DND-41 (cell line): ENCODE measurements around the gene CYP39A1.

Experiments
- ATAC-seq: fragments of 200-7000 bp; cut with Tn5 transposase; 3 replicates; pipeline ENCODE4 v1.9.1; 2021; ENCODE audit warnings: low read depth; ENCODE audit not compliant: insufficient read depth
- DNase-seq: peaks from one replicate; pipeline ENCODE4 v3.0.0-alpha.2; 2020
- H2AFZ ChIP-seq: 2 replicates; pipeline ENCODE4 v1.6.0; 2012; ENCODE audit warnings: low read depth, low read length
- H3K27ac ChIP-seq: 2 replicates; pipeline ENCODE4 v1.5.1; 2012; ENCODE audit warnings: low read length, inconsistent platforms
- H3K27me3 ChIP-seq: fragments of 200-600 bp; sonication (generic); 2 replicates; pipeline ENCODE4 v1.6.0; 2012; ENCODE audit warnings: low read length, mild to moderate bottlenecking, inconsistent platforms; ENCODE audit not compliant: insufficient read depth, poor library complexity
- H3K36me3 ChIP-seq: 2 replicates; pipeline ENCODE4 v1.5.1; 2012; ENCODE audit warnings: low read length, inconsistent platforms; ENCODE audit not compliant: insufficient read depth
- H3K4me1 ChIP-seq: 2 replicates; pipeline ENCODE4 v1.5.1; 2012; ENCODE audit warnings: mild to moderate bottlenecking, low read length; ENCODE audit not compliant: insufficient read depth
- H3K4me2 ChIP-seq: 2 replicates; pipeline ENCODE4 v1.6.0; 2012; ENCODE audit warnings: mild to moderate bottlenecking, moderate library complexity, low read length, inconsistent platforms; ENCODE audit not compliant: insufficient read depth
- H3K4me3 ChIP-seq, 2 experiments: fragments of 200-600 bp in 1 of 2; shearing (Covaris generic) in 1 of 2; 2 replicates each; pipeline ENCODE4 v1.5.1; 2012 to 2016; ENCODE audit warnings: inconsistent platforms in 2 of 2, low read length in 2 of 2, mild to moderate bottlenecking in 2 of 2, low read depth in 1 of 2, moderate library complexity in 1 of 2
- H3K79me2 ChIP-seq: 2 replicates; pipeline ENCODE4 v1.6.0; 2012; ENCODE audit warnings: low read length, inconsistent platforms; ENCODE audit not compliant: insufficient read depth
- H3K9ac ChIP-seq: 2 replicates; pipeline ENCODE4 v1.6.0; 2012; ENCODE audit warnings: low read depth, mild to moderate bottlenecking, inconsistent platforms, low read length, moderate library complexity
- H3K9me3 ChIP-seq: 2 replicates; pipeline ENCODE4 v1.5.1; 2012; ENCODE audit warnings: low read length, moderate library complexity, mild to moderate bottlenecking, inconsistent platforms; ENCODE audit not compliant: insufficient read depth, severe bottlenecking
- H4K20me1 ChIP-seq: 2 replicates; pipeline ENCODE4 v1.6.0; 2012; ENCODE audit warnings: low read length; ENCODE audit not compliant: insufficient read depth
- EZH2 ChIP-seq: IDR thresholded peaks from 3 replicates; pipeline ENCODE4 v1.6.1; 2012; ENCODE audit warnings: borderline replicate concordance, low read depth, mild to moderate bottlenecking, moderate library complexity, low read length, inconsistent platforms; ENCODE audit not compliant: severe bottlenecking
- TF ChIP-seq, protein P1 (sequence below): IDR thresholded peaks from 2 replicates; pipeline ENCODE4 v1.5.1; 2012; ENCODE audit warnings: borderline replicate concordance, low read length, moderate library complexity, mild to moderate bottlenecking; ENCODE audit not compliant: poor library complexity, severe bottlenecking; ENCODE audit errors: extremely low read depth

The CYP39A1 gene

DNA sequence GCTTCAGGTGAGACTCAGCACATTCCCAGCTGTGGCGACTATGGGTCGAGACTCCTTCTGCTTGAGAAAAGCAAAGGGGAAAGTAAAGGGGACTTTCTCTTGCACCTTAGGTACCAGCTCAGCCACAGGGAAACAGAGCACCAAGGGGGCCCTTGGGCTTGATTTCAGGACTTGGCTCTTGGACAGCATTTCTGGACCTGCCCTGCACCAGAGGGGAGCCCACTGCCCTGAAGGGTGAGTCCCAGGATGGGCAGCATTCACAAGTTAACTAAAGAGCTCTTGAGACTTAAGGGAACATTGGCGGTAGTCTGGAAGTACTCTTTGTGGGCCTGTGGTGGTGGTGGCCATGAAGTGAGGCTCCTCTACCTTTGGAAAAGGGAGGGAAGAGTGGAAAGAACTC is 111.1 kb downstream of the CYP39A1 start:
- H4K20me1 ChIP-seq: no peaks in the 10 kb centered on the region
- H3K27ac ChIP-seq: no peak overlapping the region
- no peak overlapping the region for H3K9ac ChIP-seq
- TF ChIP-seq EZH2: no peak
- TF ChIP-seq, protein P1, sequence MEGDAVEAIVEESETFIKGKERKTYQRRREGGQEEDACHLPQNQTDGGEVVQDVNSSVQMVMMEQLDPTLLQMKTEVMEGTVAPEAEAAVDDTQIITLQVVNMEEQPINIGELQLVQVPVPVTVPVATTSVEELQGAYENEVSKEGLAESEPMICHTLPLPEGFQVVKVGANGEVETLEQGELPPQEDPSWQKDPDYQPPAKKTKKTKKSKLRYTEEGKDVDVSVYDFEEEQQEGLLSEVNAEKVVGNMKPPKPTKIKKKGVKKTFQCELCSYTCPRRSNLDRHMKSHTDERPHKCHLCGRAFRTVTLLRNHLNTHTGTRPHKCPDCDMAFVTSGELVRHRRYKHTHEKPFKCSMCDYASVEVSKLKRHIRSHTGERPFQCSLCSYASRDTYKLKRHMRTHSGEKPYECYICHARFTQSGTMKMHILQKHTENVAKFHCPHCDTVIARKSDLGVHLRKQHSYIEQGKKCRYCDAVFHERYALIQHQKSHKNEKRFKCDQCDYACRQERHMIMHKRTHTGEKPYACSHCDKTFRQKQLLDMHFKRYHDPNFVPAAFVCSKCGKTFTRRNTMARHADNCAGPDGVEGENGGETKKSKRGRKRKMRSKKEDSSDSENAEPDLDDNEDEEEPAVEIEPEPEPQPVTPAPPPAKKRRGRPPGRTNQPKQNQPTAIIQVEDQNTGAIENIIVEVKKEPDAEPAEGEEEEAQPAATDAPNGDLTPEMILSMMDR: no peak
- no peaks in the 10 kb centered on the region for H3K9me3 ChIP-seq
- no peaks in the 10 kb centered on the region for H3K27me3 ChIP-seq
- ATAC-seq: no peak
- no peaks in the 10 kb centered on the region for H3K36me3 ChIP-seq
- H3K4me1 ChIP-seq: no peaks in the 10 kb centered on the region
- no peak overlapping the region for H3K4me2 ChIP-seq
- DNase-seq: no peak
- no peak overlapping the region for H2AFZ ChIP-seq
- H3K79me2 ChIP-seq: no peaks in the 10 kb centered on the region
- no peak overlapping the region for H3K4me3 ChIP-seq

GRCh38 chr6:46539866-46540265 is 112.8 kb downstream of the CYP39A1 start:
- H3K79me2 ChIP-seq: no peaks in the 10 kb centered on the region
- no peaks in the 10 kb centered on the region for H3K27me3 ChIP-seq
- H4K20me1 ChIP-seq: no peaks in the 10 kb centered on the region
- H3K27ac ChIP-seq: no peak overlapping the region
- H3K4me3 ChIP-seq: no peak overlapping the region
- H2AFZ ChIP-seq: no peak overlapping the region
- no peak overlapping the region for H3K4me2 ChIP-seq
- H3K9ac ChIP-seq: no peak overlapping the region
- H3K9me3 ChIP-seq: no peaks in the 10 kb centered on the region
- TF ChIP-seq, protein P1: no peak
- TF ChIP-seq EZH2: no peak
- ATAC-seq (no peak), DNase-seq (no peak)
- H3K36me3 ChIP-seq: no peaks in the 10 kb centered on the region
- H3K4me1 ChIP-seq: no peaks in the 10 kb centered on the region

GRCh38 chr6:46538800-46539480 is 113.7 kb downstream of the CYP39A1 start:
- no peak for DNase-seq
- Histone ChIP-seq H3K4me1 (no peaks in the 10 kb centered on the region), H4K20me1 (no peaks in the 10 kb centered on the region), H3K4me3 (no peak overlapping the region), H3K27ac (no peak overlapping the region), H3K9ac (no peak overlapping the region), H2AFZ (no peak overlapping the region), H3K4me2 (no peak overlapping the region), H3K9me3 (no peaks in the 10 kb centered on the region), H3K36me3 (no peaks in the 10 kb centered on the region), H3K79me2 (no peaks in the 10 kb centered on the region), H3K27me3 (no peaks in the 10 kb centered on the region)
- no peak for TF ChIP-seq EZH2
- TF ChIP-seq, protein P1: no peak
- ATAC-seq: no peak

- no peaks in the 10 kb centered on the region for H4K20me1 ChIP-seq
- no peak overlapping the region for H3K9ac ChIP-seq
- H3K36me3 ChIP-seq: no peaks in the 10 kb centered on the region
- H3K4me3 ChIP-seq: no peak overlapping the region
- DNase-seq: no peak
- no peak overlapping the region for H3K4me2 ChIP-seq
- TF ChIP-seq, protein P1: no peak
- TF ChIP-seq EZH2: no peak
- no peak overlapping the region for H2AFZ ChIP-seq
- H3K4me1 ChIP-seq: no peaks in the 10 kb centered on the region
- ATAC-seq: no peak
- no peaks in the 10 kb centered on the region for H3K79me2 ChIP-seq
- H3K27ac ChIP-seq: no peak overlapping the region
- no peaks in the 10 kb centered on the region for H3K9me3 ChIP-seq
- H3K27me3 ChIP-seq: peaks cover 7% of the 10 kb centered on the region
Measured at GRCh38 chr6:46530896-46531295, 121.7 kb downstream of the CYP39A1 start.
